KMS-11 (cell line): Measurements from ENCODE around the gene ZC3HAV1.
A peak's percentile ranks its signal among the peaks of the same experiment; 100 is the strongest.

Source experiments
- H2AFZ ChIP-seq: fragments of 200-600 bp; sonication (generic); 2 replicates; pipeline ENCODE4 v1.6.1; 2016; ENCODE audit warnings: antibody characterized with exemption, mixed run types, low read depth
- H3K27ac ChIP-seq: fragments of 200-600 bp; sonication (generic); 2 replicates; pipeline ENCODE4 v1.6.1; 2016; ENCODE audit warnings: mild to moderate bottlenecking, mixed run types
- H3K27me3 ChIP-seq: fragments of 200-600 bp; sonication (generic); 2 replicates; pipeline ENCODE4 v1.6.1; 2017; ENCODE audit warnings: mild to moderate bottlenecking, low read depth, mixed run types, moderate library complexity; ENCODE audit not compliant: insufficient read depth
- H3K36me3 ChIP-seq: fragments of 200-600 bp; sonication (generic); 2 replicates; pipeline ENCODE4 v1.6.1; 2017; ENCODE audit warnings: mild to moderate bottlenecking, mixed run types; ENCODE audit not compliant: insufficient read depth
- H3K4me1 ChIP-seq: fragments of 200-600 bp; sonication (generic); 2 replicates; pipeline ENCODE4 v1.6.1; 2016; ENCODE audit warnings: mild to moderate bottlenecking, low read depth, mixed run types; ENCODE audit not compliant: poor library complexity, severe bottlenecking
- H3K4me2 ChIP-seq: fragments of 200-600 bp; sonication (generic); 2 replicates; pipeline ENCODE4 v1.7.0; 2016; ENCODE audit warnings: mild to moderate bottlenecking, mixed run types
- H3K4me3 ChIP-seq: fragments of 200-600 bp; sonication (generic); IDR thresholded peaks from 2 replicates; pipeline ENCODE4 v1.6.1; 2017; ENCODE audit warnings: low read depth, low read length, mixed read lengths; ENCODE audit not compliant: insufficient read depth
- H3K79me2 ChIP-seq: fragments of 200-600 bp; sonication (generic); 2 replicates; pipeline ENCODE4 v1.6.1; 2016; ENCODE audit warnings: low read depth, mixed run types; ENCODE audit not compliant: insufficient read depth
- H3K9ac ChIP-seq: fragments of 200-600 bp; sonication (generic); 2 replicates; pipeline ENCODE4 v1.6.1; 2016; ENCODE audit warnings: mild to moderate bottlenecking, mixed run types
- H4K20me1 ChIP-seq: fragments of 200-600 bp; sonication (generic); 2 replicates; pipeline ENCODE4 v1.6.1; 2016; ENCODE audit warnings: mild to moderate bottlenecking, mixed run types; ENCODE audit not compliant: insufficient read depth
- TF ChIP-seq, protein P1 (sequence below): fragments of 200-600 bp; sonication (generic); conservative IDR thresholded peaks from 2 replicates; pipeline ENCODE4 v1.6.1; 2017; ENCODE audit warnings: low read depth, mild to moderate bottlenecking, antibody characterized with exemption, low read length, moderate library complexity, mixed read lengths

Gene ZC3HAV1

GRCh38 chr7:139075871-139076686 lies 33.4 kb downstream of the ZC3HAV1 start:
- no peak overlapping the region for H3K9ac ChIP-seq
- H3K4me1 ChIP-seq, result peaks cover 35% of the 10 kb centered on the region
- TF ChIP-seq, protein P1, sequence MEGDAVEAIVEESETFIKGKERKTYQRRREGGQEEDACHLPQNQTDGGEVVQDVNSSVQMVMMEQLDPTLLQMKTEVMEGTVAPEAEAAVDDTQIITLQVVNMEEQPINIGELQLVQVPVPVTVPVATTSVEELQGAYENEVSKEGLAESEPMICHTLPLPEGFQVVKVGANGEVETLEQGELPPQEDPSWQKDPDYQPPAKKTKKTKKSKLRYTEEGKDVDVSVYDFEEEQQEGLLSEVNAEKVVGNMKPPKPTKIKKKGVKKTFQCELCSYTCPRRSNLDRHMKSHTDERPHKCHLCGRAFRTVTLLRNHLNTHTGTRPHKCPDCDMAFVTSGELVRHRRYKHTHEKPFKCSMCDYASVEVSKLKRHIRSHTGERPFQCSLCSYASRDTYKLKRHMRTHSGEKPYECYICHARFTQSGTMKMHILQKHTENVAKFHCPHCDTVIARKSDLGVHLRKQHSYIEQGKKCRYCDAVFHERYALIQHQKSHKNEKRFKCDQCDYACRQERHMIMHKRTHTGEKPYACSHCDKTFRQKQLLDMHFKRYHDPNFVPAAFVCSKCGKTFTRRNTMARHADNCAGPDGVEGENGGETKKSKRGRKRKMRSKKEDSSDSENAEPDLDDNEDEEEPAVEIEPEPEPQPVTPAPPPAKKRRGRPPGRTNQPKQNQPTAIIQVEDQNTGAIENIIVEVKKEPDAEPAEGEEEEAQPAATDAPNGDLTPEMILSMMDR, result no peak
- H2AFZ ChIP-seq, result no peak overlapping the region
- no peak overlapping the region for H3K27ac ChIP-seq
- H3K79me2 ChIP-seq, result no peaks in the 10 kb centered on the region
- H3K27me3 ChIP-seq, result no peaks in the 10 kb centered on the region
- H4K20me1 ChIP-seq, result no peaks in the 10 kb centered on the region
- peaks cover 3% of the 10 kb centered on the region; the same call in 1 of the 2 replicates for H3K36me3 ChIP-seq
- H3K4me2 ChIP-seq, result no peak overlapping the region
- H3K4me3 ChIP-seq, result no peak overlapping the region

DNA sequence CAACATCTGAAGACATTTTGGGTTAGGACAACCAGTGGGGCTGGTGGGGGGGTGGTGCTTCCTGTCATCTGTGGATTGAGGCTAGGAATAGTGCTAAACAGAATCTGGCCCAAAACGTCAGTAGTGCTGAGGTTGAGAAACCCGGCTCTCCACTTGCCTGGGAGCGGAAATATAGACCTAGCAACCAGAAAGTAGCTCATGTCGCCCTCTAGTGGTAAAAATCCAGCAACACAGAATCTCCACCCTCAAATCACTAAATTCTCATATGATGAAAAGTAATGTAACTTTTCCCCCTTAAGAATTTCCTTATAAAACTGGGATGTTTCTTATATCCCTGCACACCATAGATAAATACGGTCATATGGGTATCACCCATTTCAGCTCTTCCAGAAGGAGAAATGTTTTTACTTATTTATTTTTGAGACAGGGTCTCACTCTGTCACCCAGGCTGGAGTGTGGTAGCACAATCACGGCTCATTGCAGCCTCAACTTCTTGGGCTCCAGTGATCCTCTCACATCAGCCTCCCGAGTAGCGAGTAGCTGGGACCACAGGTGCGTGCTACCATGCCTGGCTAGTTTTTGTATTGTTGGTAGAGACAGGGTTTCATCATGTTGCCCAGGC lies 34.4 kb downstream of the ZC3HAV1 start:
- no peaks in the 10 kb centered on the region for H3K79me2 ChIP-seq
- no peaks in the 10 kb centered on the region for H4K20me1 ChIP-seq
- no peak overlapping the region for H3K4me3 ChIP-seq
- peak overlapping the region; percentile 22; the same call in 1 of the 2 replicates for H3K27ac ChIP-seq
- H3K4me2 ChIP-seq, result peak overlapping the region; percentile 40
- H2AFZ ChIP-seq, result no peak overlapping the region
- TF ChIP-seq, protein P1, result peak; percentile 93
- no peaks in the 10 kb centered on the region for H3K36me3 ChIP-seq
- H3K27me3 ChIP-seq, result no peaks in the 10 kb centered on the region
- H3K9ac ChIP-seq, result no peak overlapping the region
- H3K4me1 ChIP-seq, result peaks cover 35% of the 10 kb centered on the region

DNA sequence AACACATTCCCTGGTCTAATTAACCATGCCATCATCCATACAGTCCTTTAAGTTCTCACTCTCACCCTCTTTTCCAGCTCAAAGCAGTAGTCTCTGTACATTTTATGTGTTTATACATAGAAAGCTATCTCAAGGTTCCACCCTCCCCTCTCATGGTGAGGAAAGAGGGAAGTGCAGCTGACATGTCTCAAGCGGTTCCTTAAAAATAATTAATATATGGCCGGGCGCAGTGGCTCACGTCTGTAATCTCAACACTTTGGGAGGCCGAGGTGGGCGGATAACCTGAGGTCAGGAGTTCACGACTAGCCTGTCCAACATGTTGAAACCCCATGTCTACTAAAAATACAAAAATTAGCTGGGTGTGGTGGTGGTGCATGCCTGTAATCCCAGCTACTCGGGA lies 36.7 kb downstream of the ZC3HAV1 start:
- Histone ChIP-seq H3K4me1 (peaks cover 35% of the 10 kb centered on the region), H3K9ac (no peak overlapping the region), H3K27me3 (no peaks in the 10 kb centered on the region), H4K20me1 (no peaks in the 10 kb centered on the region), H3K27ac (no peak overlapping the region), H3K4me2 (no peak overlapping the region), H3K79me2 (no peaks in the 10 kb centered on the region), H3K4me3 (no peak overlapping the region), H2AFZ (no peak overlapping the region), H3K36me3 (no peaks in the 10 kb centered on the region)
- TF ChIP-seq, protein P1, result no peak

- Histone ChIP-seq H3K9ac (no peak overlapping the region), H4K20me1 (no peaks in the 10 kb centered on the region), H2AFZ (no peak overlapping the region), H3K4me2 (no peak overlapping the region), H3K36me3 (no peaks in the 10 kb centered on the region), H3K27me3 (no peaks in the 10 kb centered on the region), H3K27ac (no peak overlapping the region), H3K4me3 (no peak overlapping the region), H3K4me1 (peaks cover 35% of the 10 kb centered on the region), H3K79me2 (no peaks in the 10 kb centered on the region)
- TF ChIP-seq, protein P1, result no peak
These were observed 37.8 kb downstream of the ZC3HAV1 start for GRCh38 chr7:139071680-139072079.
